ENCODE data around the gene TFF3.

- TF ChIP-seq CTCF (conservative IDR thresholded peaks at IDR 0.05 in 1 of 2, IDR thresholded peaks at IDR 0.05 in 1 of 2; ENCODE audit: extremely low read depth in 1 of 2, insufficient read depth in 1 of 2, low read depth in 1 of 2, low read length in 2 of 2) (no peak), EZH2 (IDR thresholded peaks at IDR 0.05; ENCODE audit: borderline replicate concordance, low read length) (no peak)
Observed at GRCh38 chr21:42363312-42363711, 48.1 kb upstream of the TFF3 start.

Measured in mammary epithelial cell (primary cell).